Endothelial cell of coronary artery (primary cell): ENCODE data around the gene TP63. TPM values are rescaled to one million over a fixed set of nuclear protein-coding genes. Genes with fewer than 3 reads are reported as not detected.

Experiments
- total RNA-seq: library from RNA; depleted of rRNA; stranded (reverse); fragments of >200 nt; gene quantifications from 2 replicates; pipeline ENCODE4 v1.2.3, GENCODE V29; 2014

TP63 gene
- not detected in 2 replicates for total RNA-seq

DNA sequence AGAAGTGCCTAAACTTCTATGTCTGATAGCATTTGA lies at the start of gene TP63:
TP63 (plus strand) TSS at position 17 of the 36 bp plus-strand sequence. CDS start 127 bp downstream, outside the sequence.

